Measurements from ENCODE around the gene KBTBD13.

DNA sequence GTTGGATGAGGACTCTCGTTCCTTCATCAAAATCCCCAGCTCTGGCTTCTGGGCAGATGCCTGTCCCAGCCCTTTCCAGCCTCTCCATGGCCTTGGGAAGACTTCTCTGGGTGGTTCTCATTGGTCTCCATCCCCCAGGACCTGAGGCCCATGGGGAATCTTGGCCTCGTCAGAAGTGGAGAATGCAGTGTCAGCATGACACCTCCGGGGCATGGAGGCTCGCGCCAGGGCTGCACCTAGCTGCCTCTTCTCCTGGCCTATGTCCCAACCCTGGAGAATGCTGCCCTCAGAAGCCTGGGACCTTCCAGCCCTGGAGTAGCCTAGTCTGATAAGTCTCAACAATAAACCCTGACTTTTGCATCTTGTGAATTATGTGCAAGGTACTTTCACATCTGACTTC lies 3.0 kb downstream of the KBTBD13 start:
- TF ChIP-seq, protein P1, sequence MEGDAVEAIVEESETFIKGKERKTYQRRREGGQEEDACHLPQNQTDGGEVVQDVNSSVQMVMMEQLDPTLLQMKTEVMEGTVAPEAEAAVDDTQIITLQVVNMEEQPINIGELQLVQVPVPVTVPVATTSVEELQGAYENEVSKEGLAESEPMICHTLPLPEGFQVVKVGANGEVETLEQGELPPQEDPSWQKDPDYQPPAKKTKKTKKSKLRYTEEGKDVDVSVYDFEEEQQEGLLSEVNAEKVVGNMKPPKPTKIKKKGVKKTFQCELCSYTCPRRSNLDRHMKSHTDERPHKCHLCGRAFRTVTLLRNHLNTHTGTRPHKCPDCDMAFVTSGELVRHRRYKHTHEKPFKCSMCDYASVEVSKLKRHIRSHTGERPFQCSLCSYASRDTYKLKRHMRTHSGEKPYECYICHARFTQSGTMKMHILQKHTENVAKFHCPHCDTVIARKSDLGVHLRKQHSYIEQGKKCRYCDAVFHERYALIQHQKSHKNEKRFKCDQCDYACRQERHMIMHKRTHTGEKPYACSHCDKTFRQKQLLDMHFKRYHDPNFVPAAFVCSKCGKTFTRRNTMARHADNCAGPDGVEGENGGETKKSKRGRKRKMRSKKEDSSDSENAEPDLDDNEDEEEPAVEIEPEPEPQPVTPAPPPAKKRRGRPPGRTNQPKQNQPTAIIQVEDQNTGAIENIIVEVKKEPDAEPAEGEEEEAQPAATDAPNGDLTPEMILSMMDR (IDR thresholded peaks at IDR 0.05), result no peak
- no peak for TF ChIP-seq POLR2A (IDR thresholded peaks at IDR 0.05)
